Measurements from ENCODE around the gene PPM1D.

The PPM1D gene

DNA sequence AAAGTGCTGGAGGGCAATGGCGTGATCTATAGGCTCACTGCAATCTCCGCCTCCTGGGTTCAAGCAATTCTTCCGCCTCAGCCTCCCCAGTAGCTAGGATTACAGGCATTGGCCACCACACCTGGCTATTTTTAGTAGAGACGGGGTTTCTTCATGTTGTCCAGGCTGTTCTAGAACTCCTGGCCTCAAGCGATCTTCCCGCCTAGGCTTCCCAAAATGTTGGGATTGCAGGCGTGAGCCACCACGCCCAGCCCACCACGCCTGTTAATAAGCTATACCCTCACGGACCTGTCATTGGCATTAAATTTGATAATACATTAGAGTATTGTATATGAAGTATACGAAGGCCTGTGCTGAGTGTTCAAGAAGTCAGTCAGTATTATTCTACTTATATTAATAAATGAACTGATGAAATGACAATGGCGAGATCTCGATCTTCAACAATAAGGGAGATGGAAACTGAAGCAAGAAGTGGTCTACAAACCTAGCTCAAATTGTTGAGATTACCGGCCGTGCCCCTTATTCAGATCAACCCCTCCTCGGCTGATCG, 76.8 kb downstream of the PPM1D start:
- no peak for DNase-seq

DNA sequence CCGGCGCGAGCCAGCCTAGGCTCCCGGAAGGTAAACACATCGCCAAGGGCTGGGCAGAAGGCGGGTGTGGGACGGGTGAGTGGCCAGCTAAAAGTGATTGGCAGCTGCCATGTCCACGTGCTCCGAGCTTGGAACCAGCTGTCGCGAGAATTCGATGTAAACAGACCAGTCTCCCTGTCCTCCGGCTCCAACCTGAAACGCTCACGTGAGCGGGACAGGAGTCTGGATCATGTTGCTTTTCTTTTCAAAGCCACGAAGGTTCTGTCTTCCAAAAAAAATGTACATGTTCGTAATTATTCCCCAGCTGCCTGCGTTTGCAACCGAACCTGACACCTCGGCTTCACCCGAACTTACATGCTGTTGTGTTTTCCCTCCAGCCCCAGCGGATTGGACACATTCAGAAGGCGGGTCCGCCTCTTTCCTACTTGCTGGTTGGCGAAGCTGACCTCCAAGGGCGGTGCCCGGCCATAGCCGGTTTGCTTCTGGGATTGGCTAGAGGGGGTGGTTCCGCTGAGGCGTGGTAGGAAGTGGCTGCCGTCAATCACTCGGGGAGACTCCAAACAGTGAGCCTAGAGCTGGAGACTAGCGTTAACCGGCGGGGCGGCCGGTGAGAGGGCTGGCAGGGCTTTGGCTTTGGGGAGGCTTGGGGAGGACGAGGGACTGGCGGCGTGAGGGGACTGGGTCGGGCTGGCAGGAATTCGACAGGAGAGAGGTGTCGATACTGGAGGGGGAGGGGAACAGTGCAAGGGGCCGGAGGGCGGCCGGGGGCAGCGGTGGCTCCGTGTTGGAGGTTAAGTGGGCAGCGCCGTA, 77.5 kb downstream of the PPM1D start, which contains the start of gene BCAS3:
TSS of gene BCAS3 (plus strand) at position 544 of the 810 bp plus-strand sequence.
- peak; percentile 97 for DNase-seq

DNA sequence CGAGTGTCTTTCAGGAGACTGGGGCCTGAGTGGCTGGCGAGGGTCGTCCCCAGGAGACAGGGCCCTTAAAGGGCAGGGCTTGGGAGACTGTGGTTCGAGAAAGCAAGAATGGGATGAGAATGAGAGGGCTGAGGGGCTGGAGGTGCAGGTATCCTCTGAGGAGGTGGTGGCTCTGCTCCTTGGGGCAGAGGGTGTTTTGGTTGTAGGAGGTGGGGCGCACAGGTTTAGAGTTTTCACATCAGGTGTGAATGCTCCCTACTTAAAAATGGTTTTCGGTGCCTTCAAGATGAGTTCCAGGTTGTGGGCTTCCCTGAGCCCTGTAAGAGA, 78.1 kb downstream of the PPM1D start:
- DNase-seq = no peak

DNA sequence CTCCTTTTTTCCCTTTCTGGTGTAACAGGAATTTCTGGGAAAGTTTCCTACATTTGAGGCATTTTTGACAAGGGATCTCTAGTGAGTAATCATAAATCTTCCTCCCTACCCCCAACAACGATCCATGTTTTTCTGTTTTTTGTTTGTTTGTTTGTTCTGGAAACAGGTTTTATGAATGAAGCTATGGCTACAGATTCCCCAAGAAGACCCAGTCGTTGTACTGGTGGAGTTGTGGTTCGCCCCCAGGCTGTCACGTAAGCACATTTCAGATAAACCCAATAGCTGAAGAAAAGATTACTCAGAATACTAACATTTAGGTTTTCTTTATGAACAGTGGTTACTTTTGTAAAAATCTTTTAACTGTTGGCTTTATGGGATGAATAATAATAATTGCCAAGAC, 79.3 kb downstream of the PPM1D start:
- DNase-seq = no peak

DNA sequence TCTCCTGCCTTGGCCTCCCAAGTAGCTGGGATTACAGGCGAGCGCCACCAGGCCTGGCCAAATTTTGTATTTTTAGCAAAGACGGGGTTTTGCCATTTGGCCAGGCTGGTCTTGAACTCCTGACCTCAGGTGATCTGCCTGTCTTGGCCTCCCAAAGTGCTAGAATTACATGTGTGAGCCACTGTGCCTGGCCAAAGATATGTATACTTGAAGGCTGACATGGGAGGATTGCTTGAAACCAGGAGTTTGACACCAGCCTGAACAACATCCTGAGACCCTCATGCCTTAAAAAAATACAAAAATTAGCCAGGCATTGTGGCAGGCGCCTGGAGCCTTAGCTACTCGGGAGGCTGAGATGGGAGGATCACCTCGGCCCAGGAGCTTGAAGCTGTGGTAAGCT, 80.8 kb downstream of the PPM1D start:
- no peak for DNase-seq

DNA sequence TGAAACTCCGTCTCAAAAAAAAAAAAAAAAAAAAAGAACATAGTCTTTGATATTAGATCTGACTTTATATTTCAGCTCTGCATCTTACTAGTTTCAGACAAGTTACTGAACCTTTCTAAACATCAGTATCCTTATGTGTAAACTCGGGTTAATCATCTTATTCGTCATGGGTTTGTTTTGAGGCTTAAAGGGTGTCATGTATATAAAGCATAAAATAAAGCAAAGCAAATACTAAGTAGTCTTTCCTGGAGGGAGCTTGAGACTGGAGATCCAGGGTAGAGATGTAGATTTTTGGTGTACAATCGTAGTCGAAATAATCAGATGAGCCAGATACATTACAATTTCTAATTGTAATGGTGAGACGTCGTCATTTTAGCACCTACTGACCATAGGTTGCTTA, 85.4 kb downstream of the PPM1D start:
- no peak for DNase-seq

DNA sequence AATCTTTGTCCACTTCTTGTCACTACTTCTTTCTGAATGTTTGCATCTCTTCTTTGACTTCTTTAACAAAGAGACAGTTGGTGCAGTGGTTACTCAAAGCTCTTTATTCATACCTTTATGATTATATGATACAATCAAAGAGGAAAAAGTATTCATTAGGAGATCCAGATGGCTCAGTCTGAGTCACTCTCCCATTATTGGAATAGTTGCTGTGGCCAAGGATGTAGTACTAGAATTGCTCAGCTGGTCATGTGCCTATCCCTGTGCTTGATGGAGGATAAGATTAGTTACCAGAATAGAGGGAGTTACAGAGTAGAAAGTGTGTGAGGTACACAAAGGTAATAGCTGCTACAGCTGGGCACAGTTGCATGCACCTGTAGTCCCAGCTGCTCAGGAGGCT, 96.0 kb downstream of the PPM1D start:
- DNase-seq = no peak

DNA sequence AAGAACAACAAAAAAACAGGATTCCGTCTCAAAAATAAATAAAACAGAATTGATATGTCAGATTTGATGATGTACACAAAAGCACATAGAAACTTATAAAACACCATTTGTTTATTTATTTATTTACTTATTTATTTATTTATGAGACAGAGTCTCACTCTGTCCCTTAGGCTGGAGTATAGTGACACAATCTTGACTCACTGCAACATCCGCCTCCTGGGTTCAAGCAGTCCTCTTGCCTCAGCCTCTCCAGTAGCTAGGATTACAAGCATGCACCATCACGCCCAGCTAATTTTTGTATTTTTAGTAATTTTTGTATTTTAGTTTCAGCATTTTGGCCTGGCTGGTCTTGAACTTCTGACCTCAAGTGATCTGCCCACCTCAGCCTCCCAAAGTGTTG, 99.1 kb downstream of the PPM1D start:
- DNase-seq = no peak

DNA sequence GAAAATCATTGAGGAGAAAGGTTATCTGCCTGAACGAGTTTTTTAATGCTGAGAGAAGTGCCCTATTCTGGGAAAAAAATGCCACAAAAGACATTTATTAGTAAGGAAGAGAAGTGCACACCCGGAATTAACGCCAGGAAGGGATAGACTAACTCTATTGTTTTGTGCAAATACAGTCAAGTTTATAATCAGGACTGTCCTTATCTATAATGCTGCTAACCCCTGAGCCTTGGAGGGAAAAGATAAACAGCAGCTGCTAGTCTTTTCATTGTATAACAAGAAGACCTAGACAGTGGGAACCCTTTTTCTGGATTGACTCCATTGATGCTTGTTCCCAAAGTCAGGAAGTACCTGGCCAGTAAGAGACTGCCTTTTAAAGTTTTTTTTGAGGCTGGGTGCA, 104.2 kb downstream of the PPM1D start:
- no peak for DNase-seq

DNA sequence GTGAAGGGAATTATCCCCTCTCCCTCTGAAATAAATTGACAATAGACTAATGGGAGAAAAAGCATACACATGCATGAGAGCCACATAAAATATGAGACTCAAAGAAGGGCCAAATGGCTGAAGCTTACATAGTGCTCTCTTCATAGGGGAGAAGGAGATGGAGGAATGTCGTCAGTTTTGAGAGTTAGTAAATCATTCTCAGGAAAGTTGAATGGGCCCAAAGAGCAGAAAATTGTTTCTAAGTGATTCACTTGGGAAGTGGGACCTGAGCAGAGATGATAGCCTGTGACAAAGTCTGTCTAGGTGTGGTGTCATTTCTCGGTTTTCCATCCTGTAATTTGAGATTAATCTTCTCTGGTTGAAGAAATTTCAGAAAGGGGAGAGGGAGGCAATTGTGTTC, 112.7 kb downstream of the PPM1D start:
- DNase-seq = no peak

DNA sequence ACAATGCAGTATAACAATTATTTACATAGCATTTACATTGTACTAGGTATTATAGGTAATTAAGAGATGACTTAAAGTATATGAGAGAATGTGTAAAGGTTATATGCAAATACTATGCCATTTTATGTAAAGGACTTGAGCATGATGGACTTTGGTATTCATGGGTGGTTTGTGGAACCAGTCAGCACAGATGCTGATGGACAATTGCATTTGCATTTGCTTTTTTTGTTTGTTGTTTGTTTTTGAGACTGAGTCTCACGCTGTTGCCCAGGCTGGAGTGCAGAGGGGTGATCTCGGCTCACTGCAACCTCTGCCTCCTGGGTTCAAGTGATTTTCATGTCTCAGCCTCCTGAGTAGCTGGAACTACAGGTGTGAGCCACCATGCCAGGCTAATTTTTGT, 113.6 kb downstream of the PPM1D start:
- no peak for DNase-seq

Measured in activated naive CD4-positive, alpha-beta T cell treated with anti-CD3 and anti-CD28 coated beads, Interleukin-2, amount 50 U/mL, for 16 hours (primary cell).